ENCODE results near the gene CAMK2N1. TPM values are rescaled to one million over a fixed set of nuclear protein-coding genes. Genes with fewer than 3 reads are reported as not detected.

CAMK2N1 gene
- total and polyA plus RNA-seq, 2 of the 8 experiments (the other 6 are each of a cell fraction or from before 2014, with no cell fraction given), result 2.3 to 5.6 TPM

DNA sequence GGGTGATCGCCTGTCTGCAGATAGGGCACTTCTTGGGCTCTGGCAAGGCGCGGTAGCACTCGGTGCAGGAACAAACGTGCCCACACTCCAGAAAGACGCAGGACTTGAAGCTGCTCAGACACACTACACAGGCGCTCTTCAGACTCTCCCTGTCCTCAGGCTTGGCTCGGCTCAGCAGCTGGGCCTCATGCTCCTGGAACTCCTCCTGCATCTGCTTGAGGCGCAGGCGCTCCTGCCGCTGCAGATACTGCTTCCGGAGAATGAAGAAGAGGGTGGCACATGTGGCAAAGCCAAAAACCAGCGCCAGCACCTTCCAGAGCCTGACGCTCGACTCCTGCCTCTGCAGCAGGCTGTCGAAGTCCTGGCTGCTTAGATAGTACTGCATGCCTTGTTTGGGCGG is 14.7 kb upstream of the CAMK2N1 start:
- Histone ChIP-seq H2BK20ac (ENCODE audit: low read length) (no peak overlapping the region), H2BK5ac (ENCODE audit: low read depth, low read length) (no peak overlapping the region), H2AFZ (ENCODE audit: low read length) (no peak overlapping the region), H2AK5ac (ENCODE audit: low read depth, low read length) (no peak overlapping the region), H2BK15ac (ENCODE audit: low read length) (no peak overlapping the region), H4K5ac (ENCODE audit: insufficient read length, low read depth, low read length) (no peak overlapping the region), H3K36me3 (ENCODE audit: control insufficient read depth in 2 of 4, insufficient read depth in 4 of 4, low read length in 3 of 4) (peaks cover 8 to 29% (median 24%) of the 10 kb centered on the region in 4 experiments), H3K23me2 (ENCODE audit: low read depth, low read length) (no peaks in the 10 kb centered on the region), H3K23ac (ENCODE audit: insufficient read length) (no peak overlapping the region), H3K4me2 (ENCODE audit: insufficient read depth in 1 of 2, low read depth in 2 of 2, low read length in 2 of 2) (no peak overlapping the region), H3K79me2 (ENCODE audit: control insufficient read depth in 1 of 2, insufficient read depth in 2 of 2, low read length in 2 of 2) (peaks cover 0 to 13% of the 10 kb centered on the region in 2 experiments; a peak in 2 of 4 replicates), H3K27me3 (replicated peaks in 1 of 4; ENCODE audit: control insufficient read depth in 3 of 4, extremely low read depth in 1 of 4, insufficient read depth in 3 of 4, low read length in 3 of 4) (no peaks in the 10 kb centered on the region), H3K27ac (ENCODE audit: low read depth, low read length) (no peak overlapping the region), H3K79me1 (ENCODE audit: low read depth, low read length) (no peaks in the 10 kb centered on the region; the same call in 1 of the 2 replicates), H3K4ac (replicated peaks; ENCODE audit: insufficient read length, low read depth, low read length) (no peak overlapping the region), H4K8ac (ENCODE audit: extremely low read depth, insufficient read depth, low read length) (no peak overlapping the region), H4K91ac (replicated peaks; ENCODE audit: insufficient read length, low read length) (no peak overlapping the region), H2BK12ac (ENCODE audit: low read depth, low read length) (no peak overlapping the region), H3K56ac (replicated peaks; ENCODE audit: insufficient read length, low read depth, low read length) (no peak overlapping the region), H3K9ac (replicated peaks in 1 of 4; ENCODE audit: extremely low read depth in 1 of 4, low read depth in 3 of 4, low read length in 3 of 4) (no peak overlapping the region), H3K4me3 (ENCODE audit: extremely low read depth in 1 of 4, insufficient read depth in 2 of 4, low read depth in 3 of 4, low read length in 4 of 4) (no peak overlapping the region), H4K20me1 (replicated peaks in 1 of 2; ENCODE audit: control insufficient read depth in 1 of 2, insufficient read depth in 2 of 2, low read length in 2 of 2) (peaks cover 0 to 4% of the 10 kb centered on the region in 2 experiments), H3K18ac (ENCODE audit: extremely low read depth, low read length) (no peak overlapping the region), H2BK120ac (replicated peaks; ENCODE audit: low read depth, low read length) (no peak overlapping the region), H3K9me3 (ENCODE audit: insufficient read depth in 2 of 2, low read depth in 1 of 2, low read length in 1 of 2) (no peaks in the 10 kb centered on the region), H3K14ac (ENCODE audit: insufficient read length) (no peak overlapping the region), H3K4me1 (replicated peaks in 1 of 4; ENCODE audit: control insufficient read depth in 3 of 4, insufficient read depth in 4 of 4, low read length in 3 of 4) (no peaks in the 10 kb centered on the region)
- POLR2A ChIA-PET (ENCODE audit: partially characterized antibody), result no interaction called here
- CTCF ChIA-PET (ENCODE audit: partially characterized antibody), result interaction anchor here (1.2 kb wide), 1 partner anchor 284 kb away, joined by 3 read pairs; no protein-coding TSS in a partner anchor
- TF ChIP-seq POLR2A (IDR thresholded peaks at IDR 0.05; ENCODE audit: control extremely low read depth in 1 of 2, low read depth in 2 of 2, low read length in 2 of 2) (no peak), SP4 (IDR thresholded peaks at IDR 0.05; ENCODE audit: low read length) (no peak), RNF2 (IDR thresholded peaks at IDR 0.05; ENCODE audit: borderline replicate concordance, low read depth, low read length, missing control alignments, poor library complexity, severe bottlenecking) (no peak), SP2 (IDR thresholded peaks at IDR 0.05; ENCODE audit: low read length) (no peak), POLR2AphosphoS5 (IDR thresholded peaks at IDR 0.05; ENCODE audit: low read depth, low read length) (no peak), CBX8 (IDR thresholded peaks at IDR 0.05; ENCODE audit: borderline replicate concordance, low read depth, low read length) (no peak), POU5F1 (IDR thresholded peaks at IDR 0.05; ENCODE audit: low read depth, low read length) (no peak), CTBP2 (IDR thresholded peaks at IDR 0.05; ENCODE audit: borderline replicate concordance, insufficient read depth, insufficient read length, low read length) (no peak), RXRA (IDR thresholded peaks at IDR 0.05; ENCODE audit: insufficient read depth, low read depth, low read length) (no peak), NRF1 (IDR thresholded peaks at IDR 0.05; ENCODE audit: low read depth, low read length) (no peak), PHF8 (conservative IDR thresholded peaks at IDR 0.05; ENCODE audit: low read depth, low read length) (no peak), TAF7 (optimal IDR thresholded peaks at IDR 0.05; ENCODE audit: borderline replicate concordance, low read depth, low read length) (no peak)
- TF ChIP-seq, protein P1, sequence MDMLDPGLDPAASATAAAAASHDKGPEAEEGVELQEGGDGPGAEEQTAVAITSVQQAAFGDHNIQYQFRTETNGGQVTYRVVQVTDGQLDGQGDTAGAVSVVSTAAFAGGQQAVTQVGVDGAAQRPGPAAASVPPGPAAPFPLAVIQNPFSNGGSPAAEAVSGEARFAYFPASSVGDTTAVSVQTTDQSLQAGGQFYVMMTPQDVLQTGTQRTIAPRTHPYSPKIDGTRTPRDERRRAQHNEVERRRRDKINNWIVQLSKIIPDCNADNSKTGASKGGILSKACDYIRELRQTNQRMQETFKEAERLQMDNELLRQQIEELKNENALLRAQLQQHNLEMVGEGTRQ (IDR thresholded peaks at IDR 0.05; ENCODE audit: low read length), result no peak
- FAIRE-seq (no peak), DNase-seq (ENCODE audit: low read depth in 1 of 2, low spot score in 2 of 2) (no peak)
- WGBS, 2 experiments (ENCODE audit: extremely low coverage in 1 of 2, insufficient coverage in 1 of 2, insufficient read length in 1 of 2, insufficient replicate concordance in 2 of 2, low coverage in 1 of 2, low lambda C conversion rate in 2 of 2, missing lambda C conversion rate in 1 of 2), result 91% methylated on average over 16 of the region's 17 CpGs; no CpG with 5 or more reads in 1 of the 2 experiments

Measured in H1 (cell line).